GM10248 (cell line): ENCODE data around the gene TAL2.

Source experiments
- CTCF ChIA-PET: fragments of 300-600 bp; sonication (Branson Sonifier 250); formaldehyde crosslinking; extraction: SDS; loops from one replicate; lab custom pipeline; 2021; ENCODE audit warnings: antibody characterized with exemption; lab: Yijun Ruan, JAX
- POLR2A ChIA-PET: fragments of 350-650 bp; sonication (Branson Sonifier 250); formaldehyde crosslinking; extraction: SDS; loops from one replicate; lab custom pipeline; 2020; ENCODE audit warnings: antibody characterized with exemption; lab: Yijun Ruan, JAX
- DNase-seq: peaks from one replicate; pipeline ENCODE4 v3.0.0; 2012; ENCODE audit errors: extremely low spot score
- CTCF ChIP-seq: IDR thresholded peaks from 2 replicates; pipeline ENCODE4 v1.5.1; 2012; ENCODE audit warnings: mild to moderate bottlenecking, low read depth; ENCODE audit errors: extremely low read depth, missing control alignments, control extremely low read depth

The TAL2 gene

GRCh38 chr9:105662184-105663104 is at the start of gene TAL2:
Gene TAL2 (plus strand): TSS chr9:105662457. CDS start chr9:105662497, 40 bp downstream.
- ChIA-PET POLR2A (no interaction called here), CTCF (interaction anchor here (0.8 to 2.0 kb wide), 4 partner anchors 11 to 103 kb away, joined by 3 to 6 read pairs (median 4); no protein-coding TSS in a partner anchor)
- peak; percentile 49 for DNase-seq
- no peak for TF ChIP-seq CTCF

DNA sequence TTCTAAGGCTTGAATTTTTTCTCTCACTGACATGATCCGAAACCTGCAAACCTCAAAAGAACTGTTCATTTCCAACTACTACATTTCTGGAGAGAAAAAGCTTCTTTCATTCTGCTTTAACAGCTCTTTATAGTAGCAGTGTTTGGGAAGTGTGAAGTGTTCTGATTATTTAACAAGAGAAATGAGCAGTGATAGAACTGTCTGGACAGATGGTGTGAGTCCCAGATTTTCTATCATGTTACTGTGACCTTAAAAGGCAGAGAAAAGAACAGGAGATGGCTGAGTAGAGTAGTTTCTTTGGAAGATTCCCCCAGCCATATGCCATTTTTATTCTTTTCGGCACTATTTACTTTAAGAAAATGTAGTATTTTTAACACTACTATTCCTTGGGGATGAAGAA is 41.3 kb upstream of the TAL2 start:
- DNase-seq, result no peak
- no peak for TF ChIP-seq CTCF
- CTCF ChIA-PET, result interaction anchor here (1.3 to 2.2 kb wide), 3 partner anchors 13 to 17 kb away, joined by 5 to 7 read pairs (median 5); no protein-coding TSS in a partner anchor
- POLR2A ChIA-PET, result interaction anchor here (0.6 kb wide), 1 partner anchor 74 kb away, joined by 3 read pairs; the partner anchor contains the start of gene TMEM38B

GRCh38 chr9:105625088-105625487 is 37.2 kb upstream of the TAL2 start:
- TF ChIP-seq CTCF, result no peak
- no peak for DNase-seq
- CTCF ChIA-PET, result interaction anchor here (1.0 to 2.0 kb wide), 2 partner anchors 13 to 17 kb away, joined by 4 to 6 read pairs; no protein-coding TSS in a partner anchor
- POLR2A ChIA-PET, result no interaction called here

DNA sequence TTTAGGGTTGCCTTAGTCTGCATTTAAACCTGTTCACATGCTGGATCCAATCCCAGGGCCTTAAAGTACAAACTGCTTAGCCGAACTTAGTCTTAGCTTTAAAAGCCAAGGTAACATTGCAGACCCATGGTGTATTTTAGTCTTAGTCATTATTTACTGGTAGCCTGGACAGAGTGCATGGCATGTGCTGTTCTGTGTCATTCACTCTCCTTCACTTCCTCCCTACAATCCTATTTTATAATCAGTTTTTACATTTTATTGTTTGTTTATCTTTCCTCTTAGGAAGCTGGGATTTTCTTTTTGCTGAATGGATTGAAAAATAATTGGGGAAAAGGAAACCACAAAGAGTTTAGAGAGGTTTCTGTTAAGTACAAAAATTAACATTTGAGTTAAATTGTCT is 29.4 kb upstream of the TAL2 start:
- TF ChIP-seq CTCF, result no peak
- CTCF ChIA-PET, result interaction anchor here (0.7 to 1.7 kb wide), 4 partner anchors 13 to 81 kb away, joined by 3 read pairs; no protein-coding TSS in a partner anchor
- POLR2A ChIA-PET, result no interaction called here
- no peak for DNase-seq

DNA sequence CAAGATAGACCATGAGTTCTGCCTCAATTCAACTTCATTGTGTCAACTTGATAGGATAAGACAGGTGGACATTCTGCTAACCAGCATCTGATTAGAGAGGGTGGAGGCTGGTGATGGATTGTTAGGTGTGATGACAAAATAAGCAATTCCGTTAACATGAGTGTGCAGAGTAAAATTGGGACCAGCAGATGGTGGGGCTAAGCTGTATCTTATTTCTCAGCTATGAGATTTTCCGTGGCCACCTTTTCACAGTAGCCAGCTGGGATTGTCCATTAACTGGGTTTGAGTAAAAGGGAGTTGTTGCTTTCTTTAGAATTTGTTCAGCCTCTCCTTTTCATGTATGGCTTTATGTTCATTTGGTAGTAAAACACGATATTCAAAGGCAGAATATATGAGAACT is 28.8 kb upstream of the TAL2 start:
- POLR2A ChIA-PET, result no interaction called here
- no peak for DNase-seq
- CTCF ChIA-PET, result interaction anchor here (0.6 to 6.2 kb wide), 8 partner anchors 12 to 81 kb away, joined by 3 to 35 read pairs (median 3); no protein-coding TSS in a partner anchor
- no peak for TF ChIP-seq CTCF

DNA sequence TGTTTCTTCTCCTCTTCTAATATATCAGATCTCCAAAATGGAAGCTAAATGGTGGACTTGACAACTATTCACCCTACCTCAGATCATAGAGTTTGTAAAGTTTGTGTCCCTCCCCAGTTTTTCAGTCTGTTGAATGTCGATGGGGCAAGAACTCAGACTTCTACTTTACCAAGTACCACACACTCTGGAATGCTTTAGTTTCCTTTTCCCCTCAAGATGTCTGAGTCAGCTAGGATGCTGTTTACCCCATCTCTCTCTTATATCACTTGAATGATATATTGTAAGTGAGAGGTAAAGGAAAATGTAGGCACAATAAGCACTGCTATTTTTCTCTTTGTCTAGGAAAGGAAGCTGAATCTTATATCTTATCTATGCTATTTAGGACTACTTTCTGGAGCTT is 25.9 kb upstream of the TAL2 start:
- ChIA-PET CTCF (interaction anchor here (1.3 to 6.2 kb wide), 4 partner anchors 11 to 221 kb away, joined by 4 to 35 read pairs (median 4); no protein-coding TSS in a partner anchor), POLR2A (no interaction called here)
- no peak for TF ChIP-seq CTCF
- no peak for DNase-seq
